Left forelimb (tissue), 1 donor: ENCODE data around the gene MPIG6B.
"Not testable (repeated sequence)": the region's sequence is repeated elsewhere in the genome, so short reads cannot be mapped to it uniquely, and the experiment has no call there.

Experiments
- DNase-seq: peaks from one replicate; pipeline ENCODE4 v3.0.0-alpha.2; 2018; ENCODE audit warnings: low spot score

The MPIG6B gene

DNA sequence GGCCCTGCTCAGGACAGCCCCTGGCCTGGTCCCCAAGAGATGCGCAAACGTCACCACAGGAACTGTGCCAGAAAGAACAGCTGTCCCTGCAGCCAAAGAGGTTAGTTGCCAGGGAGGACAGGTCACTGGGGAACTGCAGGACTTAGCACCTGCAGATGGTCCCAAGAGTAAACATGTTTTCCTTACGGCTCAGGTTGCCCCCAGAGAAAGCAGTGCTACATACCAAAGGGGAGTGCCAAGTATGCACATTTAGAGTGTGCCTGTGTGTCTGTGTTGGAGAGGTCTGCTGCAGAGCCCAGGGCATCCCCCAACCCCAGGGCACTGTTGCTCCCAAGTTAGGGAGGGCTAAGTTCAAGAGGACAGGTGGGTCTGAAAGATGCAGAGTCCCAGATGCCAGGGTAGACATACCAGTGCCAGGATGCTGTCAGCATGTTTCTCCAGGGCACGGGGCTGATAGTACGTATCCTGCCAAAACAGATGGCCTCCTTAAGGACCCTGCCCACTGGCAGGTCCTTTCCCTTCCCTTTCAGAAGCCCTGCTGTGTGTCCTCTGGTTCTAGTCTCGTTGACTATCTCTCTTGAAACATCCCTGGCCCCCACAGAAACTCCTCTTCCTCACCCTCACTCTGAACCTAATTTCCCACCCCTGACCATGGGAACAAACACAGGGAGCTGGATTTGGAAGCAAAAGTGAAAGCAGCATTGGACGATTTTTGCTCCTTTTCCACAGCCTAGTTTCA lies 21.3 kb upstream of the MPIG6B start:
- DNase-seq: no peak

DNA sequence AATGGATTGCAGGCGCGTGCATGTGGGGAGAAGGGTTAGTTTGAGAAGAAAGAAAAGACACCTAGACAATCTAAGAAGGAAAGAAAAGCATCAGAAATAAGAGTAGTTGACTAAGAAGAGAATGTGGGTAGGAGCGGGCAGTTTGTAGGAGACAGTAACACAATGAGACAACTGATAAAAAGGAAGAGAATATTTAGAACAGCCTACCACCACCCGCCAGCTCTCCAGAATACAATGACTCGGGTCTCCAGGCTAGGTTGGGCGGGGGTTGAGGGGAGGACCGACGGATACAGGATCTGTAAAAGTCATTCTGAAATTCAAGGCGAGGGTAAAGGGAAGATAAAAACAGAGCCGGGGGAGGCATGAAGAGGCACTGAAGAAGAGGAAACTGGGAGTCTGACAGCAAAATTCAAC lies 20.8 kb upstream of the MPIG6B start:
- DNase-seq: no peak

DNA sequence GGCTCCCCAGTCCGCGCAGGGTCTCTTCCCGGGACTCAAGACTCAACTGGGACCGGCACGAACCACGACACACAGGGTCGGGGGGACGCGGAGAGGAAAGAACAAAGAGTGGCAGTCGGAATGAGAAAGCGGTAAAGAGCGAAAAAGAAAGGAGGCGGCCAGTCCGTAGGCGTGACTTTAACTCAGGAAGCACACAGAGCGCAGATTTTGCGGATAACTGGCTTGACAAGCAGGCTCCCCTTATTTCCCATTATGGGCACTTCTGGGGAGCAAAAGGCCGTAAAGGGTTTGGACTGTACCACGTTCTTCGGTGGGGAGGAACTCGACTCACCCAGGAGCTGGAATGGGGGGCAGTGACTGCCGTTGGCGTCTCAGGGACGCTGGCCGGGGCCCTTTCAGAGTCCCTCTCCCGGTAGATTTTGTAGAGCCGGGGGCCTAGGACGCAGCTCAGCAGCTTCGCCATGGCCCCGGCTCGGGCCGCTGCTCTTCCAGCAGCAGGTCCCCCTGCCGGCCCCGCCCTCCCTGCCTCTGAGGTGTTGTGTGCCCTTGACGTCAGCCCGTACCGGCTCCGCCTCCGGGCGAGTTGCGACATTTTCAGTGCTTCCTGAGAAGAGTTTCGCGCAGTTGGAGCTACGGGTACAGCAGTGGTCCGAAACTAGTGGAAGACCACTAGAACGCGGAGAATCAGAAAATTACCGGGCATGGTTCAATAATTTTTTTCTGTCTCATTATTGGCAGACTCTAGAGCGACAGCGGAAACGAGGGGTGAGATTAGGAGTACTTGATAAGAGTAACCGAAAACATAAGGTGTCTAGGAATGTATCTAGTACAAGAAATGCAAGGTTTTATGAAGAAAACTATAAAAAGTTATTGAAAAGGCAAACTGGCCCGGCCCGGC lies 20.1 kb upstream of the MPIG6B start, which contains the start of gene ABHD16A:
Gene ABHD16A, minus strand, starts transcription at position 506 of the 898 bp plus-strand sequence. Its CDS starts 43 bp downstream, at position 463.
- peak; percentile 99 for DNase-seq

DNA sequence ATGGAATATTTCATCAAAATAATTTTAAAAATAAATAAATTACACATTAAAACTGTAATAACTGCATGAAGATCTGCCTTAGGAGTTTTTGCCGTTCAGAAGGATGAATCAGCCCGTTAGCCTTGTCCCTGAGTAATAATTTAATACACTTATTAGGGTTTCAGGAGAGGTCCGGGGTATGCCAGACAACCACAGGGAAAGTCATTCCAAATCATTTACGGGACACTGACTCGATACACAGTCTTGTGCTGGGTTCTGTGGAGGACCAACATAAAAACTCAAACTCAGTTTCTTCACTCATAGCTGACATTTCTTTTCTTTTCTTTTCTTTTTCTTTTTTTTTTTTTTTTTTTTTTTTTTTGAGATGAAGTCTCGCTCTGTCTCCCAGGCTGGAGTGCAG lies 17.2 kb upstream of the MPIG6B start:
- no peak for DNase-seq

DNA sequence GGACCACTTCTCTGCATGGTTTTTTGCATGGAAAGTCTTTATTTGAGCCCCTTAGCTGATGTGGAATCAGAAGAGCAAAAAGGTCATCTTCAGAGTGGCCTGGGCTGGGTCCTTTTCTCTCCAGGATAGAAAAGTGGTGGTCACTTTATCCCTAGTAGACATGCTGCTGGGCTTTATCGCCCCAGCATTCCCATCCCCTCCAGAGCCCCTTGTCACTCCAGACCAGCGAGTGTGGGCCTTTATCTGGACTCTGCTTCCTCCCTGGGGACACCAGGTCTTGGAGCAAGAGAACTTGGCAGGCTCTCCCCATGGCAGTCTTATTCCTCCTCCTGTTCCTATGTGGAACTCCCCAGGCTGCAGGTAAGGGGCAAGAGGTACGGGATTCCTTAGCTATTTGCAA lies 16.6 kb upstream of the MPIG6B start, which contains the start of gene LY6G6F:
Gene LY6G6F, plus strand, starts transcription at position 268 of the 400 bp plus-strand sequence. Its CDS starts 41 bp downstream, at position 309.
- no peak for DNase-seq

DNA sequence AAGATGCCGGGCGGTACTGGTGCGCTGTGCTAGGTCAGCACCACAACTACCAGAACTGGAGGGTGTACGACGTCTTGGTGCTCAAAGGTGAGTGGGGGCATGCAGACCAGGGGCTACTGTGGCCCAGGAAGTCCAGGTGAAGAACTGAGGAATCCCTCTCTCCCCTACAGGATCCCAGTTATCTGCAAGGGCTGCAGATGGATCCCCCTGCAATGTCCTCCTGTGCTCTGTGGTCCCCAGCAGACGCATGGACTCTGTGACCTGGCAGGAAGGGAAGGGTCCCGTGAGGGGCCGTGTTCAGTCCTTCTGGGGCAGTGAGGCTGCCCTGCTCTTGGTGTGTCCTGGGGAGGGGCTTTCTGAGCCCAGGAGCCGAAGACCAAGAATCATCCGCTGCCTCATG lies 15.5 kb upstream of the MPIG6B start:
- DNase-seq: no peak

DNA sequence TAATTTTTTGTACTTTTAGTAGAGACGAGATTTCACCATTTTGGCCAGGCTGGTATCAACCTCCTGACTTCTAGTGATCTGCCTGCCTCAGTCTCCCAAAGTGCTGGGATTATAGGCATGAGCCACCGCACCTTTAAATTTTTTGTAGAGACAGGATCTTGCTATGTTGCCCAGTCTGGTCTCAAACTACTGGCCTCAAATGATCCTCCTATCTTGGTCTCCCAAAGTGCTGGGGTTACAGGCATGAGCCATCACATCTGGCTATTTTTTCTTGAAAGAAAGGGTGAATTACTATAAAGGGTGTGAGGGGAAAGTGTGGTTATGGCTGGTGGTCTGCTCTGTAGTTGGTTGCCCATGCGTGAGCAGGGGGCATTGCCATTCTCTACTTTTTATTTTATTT lies 14.9 kb upstream of the MPIG6B start:
- DNase-seq: no peak

DNA sequence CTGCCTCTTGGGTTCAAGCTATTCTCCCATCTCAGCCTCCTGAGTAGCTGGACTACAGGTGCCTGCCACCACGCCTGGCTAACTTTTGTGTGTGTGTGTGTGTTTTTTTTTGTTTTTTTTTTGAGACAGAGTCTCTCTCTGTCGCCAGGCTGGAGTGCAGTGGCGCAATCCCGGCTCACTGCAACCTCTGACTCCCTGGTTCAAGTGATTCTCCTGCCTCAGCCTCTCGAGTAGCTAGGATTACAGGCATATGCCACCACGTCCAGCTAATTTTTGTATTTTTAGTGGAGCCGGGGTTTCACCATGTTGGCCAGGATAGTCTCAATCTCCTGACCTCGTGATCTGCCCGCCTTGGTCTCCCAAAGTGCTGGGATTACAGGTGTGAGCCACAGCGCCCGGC lies 14.0 kb upstream of the MPIG6B start:
- DNase-seq: not testable (repeated sequence)

DNA sequence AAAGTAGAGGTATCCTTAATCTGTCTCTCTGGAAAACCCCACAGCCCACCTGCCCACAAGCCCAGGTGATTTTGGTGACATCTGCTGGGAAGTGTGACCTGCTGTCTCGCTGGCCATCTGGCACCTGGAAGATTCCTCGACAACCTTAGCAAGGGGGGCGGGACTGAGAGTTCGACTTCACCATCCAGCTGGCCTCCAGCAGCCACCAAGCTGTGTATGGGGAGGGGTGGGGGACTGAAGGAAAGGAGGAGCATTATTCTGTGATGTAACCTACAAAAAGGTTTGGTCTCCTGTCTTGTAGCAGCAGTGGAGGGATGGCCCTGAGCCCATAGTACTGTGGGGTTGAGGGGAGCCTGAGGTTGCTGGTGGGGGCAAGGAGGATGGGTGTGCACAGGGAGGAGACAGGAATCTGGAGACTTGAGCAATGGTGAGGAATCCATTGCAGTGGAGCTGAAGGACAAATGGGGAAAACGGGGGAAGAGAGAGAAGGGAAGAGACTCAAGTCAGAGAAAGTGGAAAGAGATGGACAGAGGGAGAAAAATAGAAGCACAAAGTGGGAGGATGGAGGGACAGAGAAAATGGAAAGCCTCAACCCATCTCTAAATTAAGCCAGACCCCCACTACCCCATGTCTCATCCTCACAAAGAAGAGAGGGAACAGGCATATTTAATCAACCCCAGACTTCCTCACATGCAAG lies 12.5 kb upstream of the MPIG6B start:
- DNase-seq: no peak

DNA sequence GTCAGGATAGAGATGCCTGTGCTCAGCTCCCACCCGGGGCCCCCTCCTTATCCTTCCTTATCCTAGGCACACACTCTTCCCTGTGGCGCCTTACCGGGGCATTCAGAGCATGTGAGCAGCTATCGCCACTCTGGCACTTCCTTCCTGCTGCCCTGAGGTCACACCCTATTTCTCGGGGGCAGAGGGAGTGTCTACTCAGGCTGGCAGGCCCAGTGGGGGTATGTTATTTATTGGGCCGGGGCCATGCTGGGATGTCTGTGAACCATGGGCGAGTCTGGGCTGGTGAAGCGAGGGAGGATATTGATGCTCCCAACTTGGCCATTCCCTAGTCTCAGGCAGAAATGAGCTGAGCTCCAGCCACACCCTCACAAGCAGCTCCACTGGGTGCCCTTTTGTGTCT lies 11.9 kb upstream of the MPIG6B start:
- DNase-seq: no peak

DNA sequence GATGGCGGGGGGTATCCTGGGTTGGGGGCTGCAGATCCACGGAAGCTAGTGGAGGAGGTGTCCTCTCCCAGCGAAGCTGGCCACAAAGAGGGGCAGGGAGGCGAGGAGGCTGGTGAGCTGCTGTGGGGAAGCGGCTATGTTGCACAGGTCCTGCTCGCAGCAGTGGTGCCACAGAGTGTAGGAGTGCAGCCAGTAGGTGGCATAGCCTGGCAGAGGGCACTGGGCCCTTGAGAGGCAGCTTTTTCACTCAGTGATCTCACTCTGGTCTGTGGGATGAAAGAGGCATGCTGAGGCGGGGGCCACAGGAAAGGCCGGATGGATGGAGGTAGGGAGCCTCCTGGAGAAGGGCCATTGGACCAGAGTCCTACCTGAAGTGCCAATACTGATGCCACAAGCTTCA lies 10.9 kb upstream of the MPIG6B start:
- no peak for DNase-seq

DNA sequence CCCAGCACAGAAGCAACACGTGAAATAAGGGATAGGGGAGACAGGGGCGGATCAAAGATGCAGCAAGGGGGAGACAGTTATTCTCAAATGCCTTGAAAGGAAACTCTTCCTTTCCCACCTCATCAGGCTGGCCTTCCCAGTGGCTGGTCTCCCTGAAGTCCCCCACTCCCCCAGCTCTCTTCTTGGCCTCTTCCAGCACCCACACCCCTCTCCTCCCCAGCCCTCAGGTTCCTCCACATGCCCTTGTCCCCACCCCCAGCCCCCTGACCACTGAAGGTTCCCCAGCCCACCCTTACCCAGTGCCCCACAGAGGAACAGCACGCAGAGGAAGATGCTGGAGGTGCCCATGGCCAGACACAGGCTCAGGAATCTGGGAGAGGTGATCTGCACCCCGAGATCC lies 9.7 kb upstream of the MPIG6B start:
- DNase-seq: no peak

DNA sequence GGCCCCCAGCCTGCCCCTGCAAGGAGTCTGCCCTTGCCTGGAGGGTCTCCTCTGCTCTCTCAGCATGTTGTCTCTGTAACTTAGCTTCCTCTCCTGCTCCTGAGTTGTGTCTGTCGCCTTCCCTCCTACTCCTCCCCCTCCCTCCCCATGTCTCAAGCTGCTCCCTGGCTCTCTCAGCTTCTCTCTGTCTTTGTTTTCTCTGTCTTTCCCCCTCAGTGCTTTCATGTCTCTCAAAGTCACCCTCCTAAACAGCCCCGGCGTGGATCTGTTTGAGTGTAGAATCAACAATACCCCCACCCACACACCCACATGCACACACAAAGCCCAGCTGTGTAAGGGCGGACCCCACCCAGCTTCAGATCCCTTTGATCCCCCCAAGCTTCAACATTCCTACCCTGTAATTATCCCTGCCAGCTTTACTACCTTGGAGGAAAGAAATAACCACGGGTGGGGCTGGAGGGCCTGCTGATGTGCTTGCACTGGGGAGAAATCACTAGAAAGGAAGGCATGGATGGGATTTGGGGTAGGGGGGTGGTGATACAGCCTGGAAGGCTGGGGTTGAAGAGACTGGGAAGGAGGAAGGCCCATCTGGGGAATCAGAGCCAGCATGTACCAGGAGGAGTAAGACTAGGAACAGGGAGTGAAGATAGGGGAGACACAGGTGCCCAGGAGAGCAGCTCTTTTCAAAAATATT lies 9.0 kb upstream of the MPIG6B start:
- no peak for DNase-seq

DNA sequence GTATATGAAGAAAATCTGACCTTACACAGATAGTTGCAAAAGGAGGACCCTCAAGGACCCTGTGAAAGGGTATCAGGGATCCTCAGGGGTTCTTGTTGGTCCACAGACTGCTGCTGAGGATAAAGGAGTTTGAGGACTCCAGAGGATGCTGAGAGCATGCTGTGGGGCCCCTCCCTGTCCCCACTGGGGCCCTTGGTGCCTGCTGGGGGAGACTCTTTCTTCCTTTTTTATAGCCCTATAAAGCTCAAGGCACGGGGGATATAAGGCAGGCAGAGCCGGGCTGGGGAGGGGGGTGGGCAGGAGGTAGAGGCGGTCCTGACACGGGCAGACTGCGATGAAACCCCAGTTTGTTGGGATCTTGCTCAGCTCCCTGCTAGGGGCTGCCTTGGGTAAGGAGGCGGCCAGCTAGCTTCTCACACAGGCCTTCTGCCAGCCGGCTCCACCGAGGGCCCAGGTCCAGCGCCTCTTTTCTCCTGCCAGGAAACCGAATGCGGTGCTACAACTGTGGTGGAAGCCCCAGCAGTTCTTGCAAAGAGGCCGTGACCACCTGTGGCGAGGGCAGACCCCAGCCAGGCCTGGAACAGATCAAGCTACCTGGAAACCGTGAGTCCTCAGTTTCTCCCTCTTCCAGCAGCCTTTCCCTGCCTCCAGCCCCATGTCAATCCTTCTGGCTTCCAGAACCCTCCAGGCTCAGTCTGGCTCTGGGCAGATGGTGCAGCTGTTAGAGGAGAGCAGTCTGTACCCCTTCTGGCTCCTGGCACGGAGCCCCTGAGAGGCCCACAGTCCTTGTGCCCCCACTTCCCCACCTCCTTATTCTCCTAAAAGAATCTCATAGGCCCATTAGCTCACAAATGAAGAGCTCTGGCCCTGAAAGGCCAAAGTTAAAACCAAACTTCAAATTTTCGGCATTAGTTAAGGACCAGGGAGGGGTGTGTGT lies 7.9 kb upstream of the MPIG6B start, which contains the start of gene LY6G6D:
Gene LY6G6D, plus strand, starts transcription at position 327 of the 937 bp plus-strand sequence. Its CDS starts 8 bp downstream, at position 335.
- DNase-seq: no peak

DNA sequence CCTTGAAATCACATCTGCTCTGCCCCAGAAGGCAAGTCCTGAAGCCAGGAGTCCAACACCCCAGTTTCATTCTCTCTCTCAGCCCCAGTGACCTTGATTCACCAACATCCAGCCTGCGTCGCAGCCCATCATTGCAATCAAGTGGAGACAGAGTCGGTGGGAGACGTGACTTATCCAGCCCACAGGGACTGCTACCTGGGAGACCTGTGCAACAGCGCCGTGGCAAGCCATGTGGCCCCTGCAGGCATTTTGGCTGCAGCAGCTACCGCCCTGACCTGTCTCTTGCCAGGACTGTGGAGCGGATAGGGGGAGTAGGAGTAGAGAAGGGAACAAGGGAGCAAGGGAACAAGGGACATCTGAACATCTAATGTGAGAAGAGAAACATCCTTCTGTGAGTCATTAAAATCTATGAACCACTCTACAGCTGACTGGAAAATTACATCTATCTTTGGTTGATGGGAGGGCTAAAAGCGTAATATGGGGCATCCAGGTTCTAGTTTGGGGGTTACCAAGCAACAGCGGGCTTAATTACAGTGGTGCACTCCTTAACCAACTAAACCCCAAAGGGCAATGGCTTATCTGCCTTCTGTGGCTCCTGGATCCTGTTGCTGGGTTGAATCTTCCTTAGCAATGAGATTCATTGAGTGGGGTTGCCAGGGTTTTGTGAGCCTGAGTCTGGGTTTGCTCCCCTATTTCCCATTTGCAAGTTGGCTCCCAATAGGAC lies 5.5 kb upstream of the MPIG6B start:
- DNase-seq: peak; percentile 63

DNA sequence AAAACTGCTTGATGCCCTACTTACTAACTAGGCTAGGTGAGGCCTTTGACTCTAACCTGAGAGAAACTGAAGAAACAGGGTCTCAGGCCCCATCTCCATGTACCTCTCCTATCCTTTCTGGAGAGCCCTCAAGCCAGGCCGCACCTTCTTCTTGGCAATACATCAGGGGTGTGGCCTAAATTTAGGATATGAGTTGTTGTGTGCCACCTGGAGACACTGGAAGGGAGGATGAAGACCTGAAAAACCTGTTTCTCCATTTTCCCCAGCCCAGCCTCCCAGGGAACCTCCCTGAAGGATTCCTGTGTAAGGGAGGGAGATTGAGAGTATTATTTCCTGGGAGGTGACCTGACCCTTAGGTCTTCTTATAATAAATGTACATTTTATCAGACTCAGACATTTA lies 4.9 kb upstream of the MPIG6B start:
- DNase-seq: no peak

DNA sequence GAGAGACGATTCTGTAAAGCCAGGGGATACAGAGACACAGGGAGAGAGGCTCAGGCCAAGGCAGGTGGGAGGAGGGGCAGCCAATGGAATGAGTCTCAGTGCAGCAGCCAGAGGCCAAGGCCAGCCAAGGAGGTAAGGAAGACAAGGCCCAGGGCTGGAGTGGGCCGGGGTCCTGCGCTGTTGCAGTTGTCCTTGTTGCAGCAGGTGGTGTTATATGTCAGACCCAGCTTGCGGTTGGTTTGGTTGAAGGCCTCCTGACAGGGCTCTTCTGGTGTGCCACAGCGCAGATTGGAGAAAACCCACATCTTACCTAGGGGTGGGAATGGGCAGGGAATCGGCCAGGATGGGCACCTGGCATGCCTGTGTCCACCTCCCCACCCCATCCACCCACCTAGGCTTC lies 4.2 kb upstream of the MPIG6B start:
- DNase-seq: no peak

DNA sequence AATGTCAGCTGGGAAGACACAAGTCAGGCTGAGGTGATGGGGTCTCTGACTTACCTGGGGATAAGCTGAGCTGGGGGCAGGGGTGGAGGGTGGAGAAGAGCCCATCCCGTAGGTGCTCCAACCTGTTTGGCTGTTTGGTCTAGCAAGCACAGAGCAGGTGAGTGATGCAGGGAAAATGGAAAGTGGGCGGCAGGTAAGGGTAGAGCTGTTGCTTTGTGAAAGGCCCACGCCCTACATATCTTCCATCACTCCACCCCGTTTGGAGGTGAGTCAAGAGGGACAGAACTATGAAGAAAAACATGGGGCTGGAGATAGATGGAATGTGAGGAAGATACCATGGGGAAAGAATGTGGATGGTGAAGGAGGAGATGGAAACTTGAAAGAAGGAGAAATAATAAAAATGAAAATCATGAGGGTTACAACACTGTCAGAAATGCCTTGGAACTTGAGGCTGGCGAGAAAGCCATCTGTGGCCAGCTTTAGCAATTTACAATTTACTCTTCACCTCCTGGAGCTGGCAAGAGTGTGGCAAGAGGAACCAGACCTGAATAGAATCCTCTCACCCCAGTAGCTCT lies 2.9 kb upstream of the MPIG6B start:
- DNase-seq: no peak

DNA sequence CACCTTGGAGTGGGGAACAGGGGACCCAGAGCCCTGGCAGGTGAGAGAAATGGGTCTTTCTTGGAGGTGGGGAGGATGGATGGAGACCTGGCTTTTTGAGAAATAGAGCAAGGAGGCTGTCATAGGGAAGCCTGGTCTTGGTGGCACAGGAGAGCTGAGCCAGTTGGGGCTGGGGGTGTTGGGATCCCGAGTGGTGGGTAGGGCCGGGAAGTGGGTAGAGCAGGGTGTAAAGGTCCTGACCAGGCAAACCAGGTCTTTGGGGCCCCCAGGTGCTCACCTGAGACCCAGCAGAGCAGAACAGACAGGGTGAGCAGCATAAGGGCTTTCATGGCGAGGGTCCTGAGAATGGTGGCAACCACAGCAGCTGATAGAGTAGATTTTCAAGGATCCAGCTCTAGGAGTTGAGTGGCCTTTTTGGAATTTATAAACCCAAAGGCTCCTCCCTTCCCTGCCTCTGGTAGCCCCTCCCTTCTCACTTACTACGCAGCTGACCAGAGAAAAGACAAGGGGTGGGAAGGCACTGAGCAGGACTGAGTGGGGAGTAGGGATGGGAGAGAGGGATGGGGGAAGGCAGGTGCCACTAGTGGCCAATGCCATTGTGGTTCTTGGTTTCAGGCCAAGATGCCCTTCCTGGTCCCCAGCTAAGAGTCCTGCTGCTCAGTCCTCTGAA lies 1.7 kb upstream of the MPIG6B start, which contains the start of gene LY6G6C:
Gene LY6G6C, minus strand, starts transcription at position 396 of the 670 bp plus-strand sequence. Its CDS starts 67 bp downstream, at position 329.
- DNase-seq: no peak
